ENCODE measurements around the gene MEIOB.

DNA sequence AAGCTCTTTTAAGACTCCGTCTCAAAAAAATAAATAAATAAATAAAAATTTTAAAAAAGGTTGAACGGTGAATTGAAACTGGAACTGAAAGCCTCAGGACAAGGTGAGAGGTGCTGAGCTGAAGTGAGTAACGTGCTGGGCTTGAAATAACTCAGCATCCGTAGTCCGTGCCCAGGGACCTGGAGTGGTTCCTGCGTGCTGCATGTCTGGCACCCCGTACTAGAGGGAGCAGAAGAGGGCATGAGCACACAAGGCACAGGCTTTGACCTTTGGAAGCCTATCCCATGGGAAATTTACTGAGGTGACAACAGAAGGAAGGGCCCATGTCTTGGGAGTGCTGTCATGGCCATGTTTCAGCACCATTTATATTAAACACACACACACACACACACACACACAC lies 4.5 kb upstream of the MEIOB start:
- no peak for TF ChIP-seq EZH2 (IDR thresholded peaks at IDR 0.05; ENCODE audit: low read length)
- TF ChIP-seq, protein P1, sequence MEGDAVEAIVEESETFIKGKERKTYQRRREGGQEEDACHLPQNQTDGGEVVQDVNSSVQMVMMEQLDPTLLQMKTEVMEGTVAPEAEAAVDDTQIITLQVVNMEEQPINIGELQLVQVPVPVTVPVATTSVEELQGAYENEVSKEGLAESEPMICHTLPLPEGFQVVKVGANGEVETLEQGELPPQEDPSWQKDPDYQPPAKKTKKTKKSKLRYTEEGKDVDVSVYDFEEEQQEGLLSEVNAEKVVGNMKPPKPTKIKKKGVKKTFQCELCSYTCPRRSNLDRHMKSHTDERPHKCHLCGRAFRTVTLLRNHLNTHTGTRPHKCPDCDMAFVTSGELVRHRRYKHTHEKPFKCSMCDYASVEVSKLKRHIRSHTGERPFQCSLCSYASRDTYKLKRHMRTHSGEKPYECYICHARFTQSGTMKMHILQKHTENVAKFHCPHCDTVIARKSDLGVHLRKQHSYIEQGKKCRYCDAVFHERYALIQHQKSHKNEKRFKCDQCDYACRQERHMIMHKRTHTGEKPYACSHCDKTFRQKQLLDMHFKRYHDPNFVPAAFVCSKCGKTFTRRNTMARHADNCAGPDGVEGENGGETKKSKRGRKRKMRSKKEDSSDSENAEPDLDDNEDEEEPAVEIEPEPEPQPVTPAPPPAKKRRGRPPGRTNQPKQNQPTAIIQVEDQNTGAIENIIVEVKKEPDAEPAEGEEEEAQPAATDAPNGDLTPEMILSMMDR (optimal IDR thresholded peaks at IDR 0.05 in 1 of 3, IDR thresholded peaks at IDR 0.05 in 1 of 3, conservative IDR thresholded peaks at IDR 0.05 in 1 of 3; ENCODE audit: extremely low read depth in 1 of 3, insufficient read depth in 2 of 3, low read length in 3 of 3), result no peak

Measured in keratinocyte (primary cell).